Measurements from ENCODE around the gene RDH14. TPM values are rescaled to one million over a fixed set of nuclear protein-coding genes. Genes with fewer than 3 reads are reported as not detected.

RDH14 gene
- total and polyA plus RNA-seq, 9 donors = 16.0 to 27.9 (median 20.0) TPM

DNA sequence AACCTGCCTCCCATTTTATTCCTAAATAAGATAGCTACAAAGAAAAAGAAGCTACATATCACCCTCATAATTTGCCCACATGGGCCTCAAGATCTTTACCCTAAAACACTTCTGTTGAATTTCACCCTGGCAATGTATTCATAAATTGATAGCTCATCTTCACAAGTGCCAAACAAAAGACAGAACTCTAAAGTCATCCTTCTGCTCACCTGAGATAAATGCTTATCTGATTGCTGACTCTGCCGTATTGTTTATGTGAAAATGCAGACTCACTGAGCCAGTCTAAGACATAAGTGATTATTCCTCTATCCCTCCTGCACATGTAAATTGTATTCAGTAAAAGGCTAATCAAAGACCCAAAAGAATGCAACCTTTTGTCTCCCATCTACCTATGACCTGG is 2.0 kb downstream of the RDH14 start:
- Histone ChIP-seq H3K36me3 (no peaks in the 10 kb centered on the region), H3K4me3 (no peak overlapping the region), H3K9me3 (no peaks in the 10 kb centered on the region), H3K4me1 (ENCODE audit: insufficient read depth) (peaks cover 7% of the 10 kb centered on the region), H3K27me3 (no peaks in the 10 kb centered on the region), H3K27ac (no peak overlapping the region)
- intact Hi-C loops (cut with DNase I) = no loop called here
- DNase-seq = no peak
- WGBS, 3 donors = 71 to 75% (median 71%) methylated on average over 1 of the region's 1 CpG
- TF ChIP-seq, protein P1, sequence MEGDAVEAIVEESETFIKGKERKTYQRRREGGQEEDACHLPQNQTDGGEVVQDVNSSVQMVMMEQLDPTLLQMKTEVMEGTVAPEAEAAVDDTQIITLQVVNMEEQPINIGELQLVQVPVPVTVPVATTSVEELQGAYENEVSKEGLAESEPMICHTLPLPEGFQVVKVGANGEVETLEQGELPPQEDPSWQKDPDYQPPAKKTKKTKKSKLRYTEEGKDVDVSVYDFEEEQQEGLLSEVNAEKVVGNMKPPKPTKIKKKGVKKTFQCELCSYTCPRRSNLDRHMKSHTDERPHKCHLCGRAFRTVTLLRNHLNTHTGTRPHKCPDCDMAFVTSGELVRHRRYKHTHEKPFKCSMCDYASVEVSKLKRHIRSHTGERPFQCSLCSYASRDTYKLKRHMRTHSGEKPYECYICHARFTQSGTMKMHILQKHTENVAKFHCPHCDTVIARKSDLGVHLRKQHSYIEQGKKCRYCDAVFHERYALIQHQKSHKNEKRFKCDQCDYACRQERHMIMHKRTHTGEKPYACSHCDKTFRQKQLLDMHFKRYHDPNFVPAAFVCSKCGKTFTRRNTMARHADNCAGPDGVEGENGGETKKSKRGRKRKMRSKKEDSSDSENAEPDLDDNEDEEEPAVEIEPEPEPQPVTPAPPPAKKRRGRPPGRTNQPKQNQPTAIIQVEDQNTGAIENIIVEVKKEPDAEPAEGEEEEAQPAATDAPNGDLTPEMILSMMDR (IDR thresholded peaks at IDR 0.05) = no peak
- TF ChIP-seq EP300 (IDR thresholded peaks at IDR 0.05) (no peak), POLR2A (IDR thresholded peaks at IDR 0.05) (no peak)

DNA sequence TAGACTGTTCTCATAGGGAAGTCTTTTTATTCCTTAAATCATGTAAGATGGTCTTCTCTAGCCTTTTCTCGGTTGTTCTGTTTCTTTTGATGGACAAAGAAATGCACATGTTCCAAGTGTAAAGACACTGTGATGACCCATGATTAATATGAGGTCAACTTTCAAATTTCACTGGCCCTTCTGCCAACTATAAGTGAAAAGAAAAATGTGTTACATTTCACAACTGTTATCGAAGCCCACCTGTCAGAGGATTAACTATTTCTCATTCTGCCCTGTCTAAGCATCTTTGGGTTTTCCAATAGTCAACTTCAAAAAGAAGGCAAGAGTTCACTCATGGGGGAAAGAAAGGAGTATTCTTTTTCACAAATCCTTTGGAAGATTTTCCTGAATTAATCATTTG is 3.3 kb downstream of the RDH14 start:
- no peaks in the 10 kb centered on the region for H3K27me3 ChIP-seq
- intact Hi-C loops (cut with DNase I) = no loop called here
- WGBS, 3 donors = 52 to 73% (median 68%) methylated on average over 2 of the region's 2 CpGs
- H3K27ac ChIP-seq = no peak overlapping the region
- H3K4me3 ChIP-seq = no peak overlapping the region
- DNase-seq = no peak
- H3K4me1 ChIP-seq (ENCODE audit: insufficient read depth) = peaks cover 7% of the 10 kb centered on the region
- TF ChIP-seq POLR2A (IDR thresholded peaks at IDR 0.05) (no peak), EP300 (IDR thresholded peaks at IDR 0.05) (no peak)
- TF ChIP-seq, protein P1 (IDR thresholded peaks at IDR 0.05) = no peak
- no peaks in the 10 kb centered on the region for H3K36me3 ChIP-seq
- H3K9me3 ChIP-seq = no peaks in the 10 kb centered on the region

DNA sequence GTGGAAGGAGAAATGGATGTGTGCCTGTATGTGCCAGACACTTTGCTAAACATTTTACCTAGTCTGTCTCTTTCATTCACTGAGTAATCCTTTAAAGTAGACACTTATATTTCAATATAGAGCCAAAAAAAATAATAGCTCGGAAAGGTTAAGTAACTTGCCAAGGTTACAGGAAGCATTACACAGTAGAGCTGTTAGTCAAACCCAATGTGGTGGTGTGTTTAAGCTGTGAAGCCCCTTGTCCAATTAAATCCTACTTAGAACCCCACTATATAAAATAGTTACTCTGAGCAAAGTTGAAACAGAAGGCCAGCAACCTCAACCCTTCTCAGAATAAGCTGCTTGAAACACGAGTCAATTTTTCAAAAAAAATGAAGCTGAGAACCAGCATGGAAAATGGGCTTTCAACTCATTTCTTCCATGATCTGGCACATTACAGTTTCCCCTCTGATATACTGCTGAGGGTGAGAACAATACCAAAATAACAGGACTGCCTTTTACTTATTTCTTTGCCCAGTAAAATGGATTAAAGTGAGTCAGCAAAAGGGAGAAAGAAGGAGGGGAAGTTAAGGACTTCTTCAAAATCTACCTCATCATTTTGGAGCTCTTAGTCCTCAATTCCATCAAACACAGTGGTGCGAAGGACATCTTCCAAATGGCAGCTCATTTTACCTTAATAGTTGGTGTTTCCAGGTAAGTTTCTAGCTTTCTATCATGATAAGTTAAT is 7.9 kb downstream of the RDH14 start:
- DNase-seq = no peak
- WGBS, 3 donors = 62 to 66% (median 62%) methylated on average over 3 of the region's 3 CpGs
- TF ChIP-seq POLR2A (IDR thresholded peaks at IDR 0.05) (no peak), EP300 (IDR thresholded peaks at IDR 0.05) (no peak)
- TF ChIP-seq, protein P1 (IDR thresholded peaks at IDR 0.05) = no peak
- no peak overlapping the region for H3K4me3 ChIP-seq
- H3K9me3 ChIP-seq = no peaks in the 10 kb centered on the region
- peaks cover 7% of the 10 kb centered on the region for H3K4me1 ChIP-seq (ENCODE audit: insufficient read depth)
- no peak overlapping the region for H3K27ac ChIP-seq
- intact Hi-C loops (cut with DNase I) = no loop called here
- no peaks in the 10 kb centered on the region for H3K36me3 ChIP-seq
- H3K27me3 ChIP-seq = no peaks in the 10 kb centered on the region

DNA sequence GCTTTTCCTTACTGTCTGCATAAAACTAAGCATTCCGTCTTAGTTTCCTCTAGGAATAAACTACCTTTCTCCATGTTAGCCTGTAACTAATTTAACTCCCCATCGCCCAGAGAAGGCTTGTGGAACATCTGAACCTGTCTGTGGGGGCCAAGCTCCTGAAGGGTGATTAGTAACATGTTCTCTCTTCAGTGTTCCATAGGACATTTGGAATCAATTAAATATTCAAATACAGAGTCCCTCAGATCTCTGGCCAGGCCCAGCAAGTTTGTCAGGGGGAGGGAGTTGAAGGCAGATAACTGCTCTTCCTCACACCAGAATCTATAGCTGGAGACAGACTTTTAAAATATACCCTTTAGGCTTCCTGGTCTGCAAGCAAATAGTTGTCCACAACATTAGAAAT is 8.8 kb downstream of the RDH14 start:
- intact Hi-C loops (cut with DNase I) = no loop called here
- H3K27ac ChIP-seq = no peak overlapping the region
- TF ChIP-seq POLR2A (IDR thresholded peaks at IDR 0.05) = no peak
- no peak overlapping the region for H3K4me3 ChIP-seq
- WGBS, 3 donors = 64 to 67% (median 65%) methylated on average over 2 of the region's 2 CpGs
- H3K36me3 ChIP-seq = no peaks in the 10 kb centered on the region
- DNase-seq = no peak
- H3K27me3 ChIP-seq = no peaks in the 10 kb centered on the region
- no peaks in the 10 kb centered on the region for H3K9me3 ChIP-seq
- H3K4me1 ChIP-seq (ENCODE audit: insufficient read depth) = peaks cover 7% of the 10 kb centered on the region

DNA sequence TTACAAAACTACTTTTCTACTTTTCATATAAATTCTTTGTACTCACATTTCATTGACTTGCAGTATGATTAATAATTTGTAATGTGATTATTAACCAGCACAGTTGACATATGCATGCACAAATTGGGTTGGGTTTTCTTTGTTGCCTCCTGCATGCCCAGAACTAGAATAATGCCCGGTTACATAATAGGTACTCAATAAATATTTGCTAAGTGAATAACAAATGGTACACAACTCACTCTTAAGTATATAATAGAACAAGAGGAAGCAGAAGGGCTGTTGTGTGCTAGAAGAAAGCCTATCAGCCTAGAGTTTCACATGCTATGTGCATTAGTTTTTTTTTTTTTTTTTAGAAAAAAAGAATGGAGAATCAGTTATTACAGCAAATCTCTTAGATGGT is 9.3 kb downstream of the RDH14 start:
- Histone ChIP-seq H3K27me3 (no peaks in the 10 kb centered on the region), H3K4me3 (no peak overlapping the region), H3K4me1 (ENCODE audit: insufficient read depth) (peaks cover 7% of the 10 kb centered on the region), H3K27ac (no peak overlapping the region), H3K36me3 (no peaks in the 10 kb centered on the region), H3K9me3 (no peaks in the 10 kb centered on the region)
- intact Hi-C loops (cut with DNase I) = no loop called here
- TF ChIP-seq, protein P1 (IDR thresholded peaks at IDR 0.05) = no peak
- no peak for TF ChIP-seq EP300 (IDR thresholded peaks at IDR 0.05)
- no peak for TF ChIP-seq POLR2A (IDR thresholded peaks at IDR 0.05)
- 86 to 94% (median 93%) methylated on average over 1 of the region's 1 CpG for WGBS, 3 donors
- DNase-seq = no peak
